CD4-positive, alpha-beta T cell (primary cell): ENCODE data around the gene ARID1B. TPM values are rescaled to one million over a fixed set of nuclear protein-coding genes. Genes with fewer than 3 reads are reported as not detected.

ENCODE experiments used
- ATAC-seq: fragments of 200-7000 bp; cut with Tn5 transposase; one replicate; pipeline ENCODE4 v1.10.0; 2022; ENCODE audit warnings: mild to moderate bottlenecking; ENCODE audit not compliant: poor library complexity
- CTCF ChIA-PET: fragments of 350-600 bp; sonication (Branson Sonifier 250); formaldehyde crosslinking; loops from one replicate; lab custom pipeline; 2021; ENCODE audit warnings: antibody characterized with exemption, inconsistent platforms; lab: Charles Lee
- POLR2A ChIA-PET: fragments of 350-600 bp; sonication (Branson Sonifier 250); formaldehyde crosslinking; loops from one replicate; lab custom pipeline; 2021; ENCODE audit warnings: antibody characterized with exemption, inconsistent platforms; lab: Charles Lee
- DNase-seq, 14 experiments: peaks; one replicate each; pipeline ENCODE4 v3.0.0-alpha.2; 2013 to 2020; ENCODE audit warnings: mixed read lengths in 2 of 14
- H3K27ac ChIP-seq, 2 donors: one replicate each; pipeline versions ENCODE4 v1.5.1 to v1.7.0; 2013; ENCODE audit warnings: low read length in 2 of 2, low read depth in 1 of 2, mild to moderate bottlenecking in 1 of 2
- H3K27me3 ChIP-seq, 2 experiments: 1 replicate in 1 of 2; 2 replicates in 1 of 2; pipeline versions ENCODE4 v1.6.1 to v1.7.0; 2013; ENCODE audit warnings: low read length in 2 of 2, control low read depth in 1 of 2, mild to moderate bottlenecking in 1 of 2, moderate library complexity in 1 of 2; ENCODE audit not compliant: insufficient read depth in 2 of 2, control insufficient read depth in 1 of 2
- H3K36me3 ChIP-seq: one replicate; pipeline ENCODE4 v1.6.1; 2013; ENCODE audit warnings: low read length, control low read depth; ENCODE audit not compliant: insufficient read depth
- H3K4me1 ChIP-seq: one replicate; pipeline ENCODE4 v1.6.1; 2013; ENCODE audit warnings: low read length, control low read depth; ENCODE audit not compliant: insufficient read depth
- H3K4me3 ChIP-seq: one replicate; pipeline ENCODE4 v1.5.1; 2013; ENCODE audit warnings: mild to moderate bottlenecking, low read length, moderate library complexity
- H3K9me3 ChIP-seq, 2 experiments: 1 replicate in 1 of 2; 2 replicates in 1 of 2; pipeline versions ENCODE4 v1.6.1 to v1.7.0; 2013; ENCODE audit warnings: low read length in 2 of 2, mild to moderate bottlenecking in 2 of 2, control low read depth in 1 of 2, moderate library complexity in 1 of 2; ENCODE audit not compliant: control insufficient read depth in 1 of 2, insufficient read depth in 1 of 2
- H3K27ac Mint-ChIP-seq: one replicate; pipeline ENCODE4 v1.8.0; 2020; ENCODE audit warnings: mixed read lengths
- H3K27me3 Mint-ChIP-seq: one replicate; pipeline ENCODE4 v1.8.0; 2021; ENCODE audit warnings: mixed read lengths
- H3K36me3 Mint-ChIP-seq: one replicate; pipeline ENCODE4 v1.8.0; 2021; ENCODE audit warnings: low read depth, mixed read lengths
- H3K4me1 Mint-ChIP-seq: one replicate; pipeline ENCODE4 v1.8.0; 2021; ENCODE audit warnings: low read depth, mixed read lengths
- H3K4me3 Mint-ChIP-seq: one replicate; pipeline ENCODE4 v1.8.0; 2020; ENCODE audit warnings: mild to moderate bottlenecking, mixed read lengths
- H3K9me3 Mint-ChIP-seq: one replicate; pipeline ENCODE4 v1.8.0; 2020; ENCODE audit warnings: mixed read lengths
- CTCF ChIP-seq: fragments of 200-600 bp; IDR thresholded peaks from one replicate; pipeline ENCODE4 v1.8.0; 2022; ENCODE audit warnings: antibody characterized with exemption, mild to moderate bottlenecking
- intact Hi-C, 2 experiments: fragments of 100-400 bp; cut with DNase I in 1 of 2; cut with micrococcal nuclease in 1 of 2; formaldehyde crosslinking; loops; one replicate each; pipeline versions ENCODE4 v1.15.1 to v1.9.0; 2023 to 2025; cut with DNase I, micrococcal nuclease
- total RNA-seq, 174 experiments: library from RNA in 2 of 174; stranded (reverse) in 2 of 174; gene quantifications; one replicate each; pipeline ENCODE4 v1.2.3 and lab custom pipeline; 2021 to 2026

The ARID1B gene
- total RNA-seq, 2 experiments from 2014 or later: 120 to 125 TPM

- Mint-ChIP-seq H3K36me3 (no peaks in the 10 kb centered on the region), H3K9me3 (no peaks in the 10 kb centered on the region), H3K27ac (peak overlapping the region; percentile 56), H3K4me1 (peaks cover 59% of the 10 kb centered on the region), H3K4me3 (no peak overlapping the region), H3K27me3 (peaks cover 6% of the 10 kb centered on the region)
- peak; percentile 70 for ATAC-seq
- Histone ChIP-seq H3K27ac (no peak overlapping the region), H3K27me3 (peaks cover 0 to 5% of the 10 kb centered on the region in 2 experiments), H3K4me3 (no peak overlapping the region), H3K9me3 (peaks cover 0 to 10% of the 10 kb centered on the region in 2 experiments), H3K4me1 (peaks cover 51% of the 10 kb centered on the region), H3K36me3 (no peaks in the 10 kb centered on the region)
- ChIA-PET CTCF (no interaction called here), POLR2A (interaction anchor here (0.9 to 1.5 kb wide), 3 partner anchors 8 to 46 kb away, joined by 3 to 6 read pairs (median 4); no protein-coding TSS in a partner anchor)
- DNase-seq: peak in 6 of 14 experiments; percentile 13 to 71 (median 44)
- intact Hi-C loops: loop anchor here in 1 of 2 experiments (10.0 kb wide), 1 partner anchor 157 kb away; the partner anchor contains the start of gene ZDHHC14
- peak; percentile 23 for TF ChIP-seq CTCF
These were observed 450.3 kb downstream of the ARID1B start for GRCh38 chr6:157227202-157228166.

GRCh38 chr6:157228426-157229131 is 451.4 kb downstream of the ARID1B start:
- Mint-ChIP-seq H3K27me3 (peaks cover 15% of the 10 kb centered on the region), H3K27ac (peak overlapping the region; percentile 50), H3K4me1 (peaks cover 48% of the 10 kb centered on the region), H3K9me3 (no peaks in the 10 kb centered on the region), H3K4me3 (peak overlapping the region; percentile 27), H3K36me3 (no peaks in the 10 kb centered on the region)
- peaks cover 41% of the 10 kb centered on the region for H3K4me1 ChIP-seq
- H3K36me3 ChIP-seq: no peaks in the 10 kb centered on the region
- peaks cover 0 to 5% of the 10 kb centered on the region in 2 experiments for H3K27me3 ChIP-seq
- ChIA-PET POLR2A (interaction anchor here (0.9 to 1.1 kb wide), 2 partner anchors 7 to 45 kb away, joined by 3 to 6 read pairs; no protein-coding TSS in a partner anchor), CTCF (no interaction called here)
- intact Hi-C loops: loop anchor here in 1 of 2 experiments (10.0 kb wide), 1 partner anchor 156 kb away; the partner anchor contains the start of gene ZDHHC14
- no peak overlapping the region for H3K4me3 ChIP-seq
- no peak for TF ChIP-seq CTCF
- peaks cover 0 to 10% of the 10 kb centered on the region in 2 experiments for H3K9me3 ChIP-seq
- no peak overlapping the region for H3K27ac ChIP-seq
- ATAC-seq: peak; percentile 20
- peak in 3 of 14 experiments; percentile 27 to 36 (median 29) for DNase-seq

- DNase-seq (no peak), ATAC-seq (no peak)
- no peak for TF ChIP-seq CTCF
- peaks cover 20% of the 10 kb centered on the region for H3K27me3 Mint-ChIP-seq
- H3K36me3 ChIP-seq: no peaks in the 10 kb centered on the region
- ChIA-PET CTCF (no interaction called here), POLR2A (interaction anchor here (1.1 kb wide), 1 partner anchor 45 kb away, joined by 6 read pairs; no protein-coding TSS in a partner anchor)
- H3K9me3 ChIP-seq: peaks cover 0 to 10% of the 10 kb centered on the region in 2 experiments
- H3K27ac ChIP-seq: no peak overlapping the region
- H3K4me3 ChIP-seq: no peak overlapping the region
- H3K9me3 Mint-ChIP-seq: no peaks in the 10 kb centered on the region
- H3K27ac Mint-ChIP-seq: peak overlapping the region; percentile 50
- H3K27me3 ChIP-seq: peaks cover 0 to 9% of the 10 kb centered on the region in 2 experiments
- peaks cover 38% of the 10 kb centered on the region for H3K4me1 ChIP-seq
- peaks cover 48% of the 10 kb centered on the region for H3K4me1 Mint-ChIP-seq
- peak overlapping the region; percentile 27 for H3K4me3 Mint-ChIP-seq
- intact Hi-C loops: loop anchor here in 1 of 2 experiments (10.0 kb wide), 1 partner anchor 156 kb away; the partner anchor contains the start of gene ZDHHC14
- no peaks in the 10 kb centered on the region for H3K36me3 Mint-ChIP-seq
These were observed 452.0 kb downstream of the ARID1B start for GRCh38 chr6:157229132-157229618.
